GM15510 (cell line): ENCODE data around the gene TBXA2R.

Source experiments
- POLR2A ChIP-seq: IDR thresholded peaks from 3 replicates; pipeline ENCODE4 v1.6.1; 2011; ENCODE audit warnings: borderline replicate concordance; ENCODE audit not compliant: insufficient read length; ENCODE audit errors: extremely low read depth

Gene TBXA2R

DNA sequence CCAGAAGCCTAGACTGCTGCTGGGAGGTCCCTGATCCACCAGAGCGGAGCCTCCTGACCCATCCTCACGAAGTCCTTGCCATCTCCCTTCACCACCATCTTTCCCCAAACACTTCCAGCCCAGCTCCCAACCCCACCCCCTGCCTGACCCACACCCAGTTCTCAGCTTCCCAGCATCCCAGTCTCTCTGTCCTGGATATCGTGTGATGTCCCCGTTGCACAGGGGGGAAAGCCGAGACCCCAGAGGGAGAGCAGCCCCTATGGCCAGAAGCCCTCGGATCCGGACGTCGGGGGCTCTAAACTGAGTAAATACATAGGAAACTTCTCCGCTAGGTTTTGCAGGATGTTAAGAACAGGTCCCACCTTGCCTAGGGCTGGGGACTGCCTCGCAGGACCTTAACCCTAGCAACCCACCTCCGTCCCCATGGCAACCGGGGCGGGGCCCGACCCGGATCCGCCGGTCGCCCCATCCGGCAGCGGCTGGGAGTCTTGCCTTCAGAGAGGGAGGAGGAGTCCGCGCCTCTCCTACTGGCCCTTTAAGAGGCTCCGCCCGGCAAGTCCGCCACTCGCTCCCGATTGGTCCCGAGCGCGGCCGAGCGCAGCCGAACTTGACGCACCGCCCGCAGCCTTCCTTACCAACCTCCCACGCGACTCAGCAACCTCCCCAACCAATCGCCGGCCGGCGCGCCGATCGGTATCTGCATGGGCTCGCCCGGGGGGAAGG is 34.4 kb downstream of the TBXA2R start:
- TF ChIP-seq POLR2A, result no peak

- no peak for TF ChIP-seq POLR2A
These were observed 36.1 kb downstream of the TBXA2R start for GRCh38 chr19:3570606-3571011.

DNA sequence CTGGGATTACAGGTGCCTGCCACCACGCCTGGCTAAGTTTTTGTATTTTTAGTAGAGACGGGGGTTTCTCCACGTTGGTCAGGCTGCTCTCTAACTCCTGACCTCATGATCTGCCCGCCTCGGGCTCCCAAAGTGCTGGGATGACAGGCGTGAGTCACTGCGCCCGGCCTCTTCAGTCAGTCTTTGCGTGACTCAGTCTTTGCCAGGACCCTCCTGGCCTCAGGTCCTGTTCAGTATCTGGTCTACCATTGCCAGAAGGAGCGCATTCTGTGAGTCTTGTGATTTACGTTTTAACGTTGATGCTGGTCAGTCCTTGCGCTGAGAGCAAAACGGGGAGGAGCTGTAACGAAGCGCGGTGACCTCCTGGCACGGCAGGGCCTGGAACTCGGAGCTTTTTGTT is 41.5 kb downstream of the TBXA2R start:
- TF ChIP-seq POLR2A, result no peak

DNA sequence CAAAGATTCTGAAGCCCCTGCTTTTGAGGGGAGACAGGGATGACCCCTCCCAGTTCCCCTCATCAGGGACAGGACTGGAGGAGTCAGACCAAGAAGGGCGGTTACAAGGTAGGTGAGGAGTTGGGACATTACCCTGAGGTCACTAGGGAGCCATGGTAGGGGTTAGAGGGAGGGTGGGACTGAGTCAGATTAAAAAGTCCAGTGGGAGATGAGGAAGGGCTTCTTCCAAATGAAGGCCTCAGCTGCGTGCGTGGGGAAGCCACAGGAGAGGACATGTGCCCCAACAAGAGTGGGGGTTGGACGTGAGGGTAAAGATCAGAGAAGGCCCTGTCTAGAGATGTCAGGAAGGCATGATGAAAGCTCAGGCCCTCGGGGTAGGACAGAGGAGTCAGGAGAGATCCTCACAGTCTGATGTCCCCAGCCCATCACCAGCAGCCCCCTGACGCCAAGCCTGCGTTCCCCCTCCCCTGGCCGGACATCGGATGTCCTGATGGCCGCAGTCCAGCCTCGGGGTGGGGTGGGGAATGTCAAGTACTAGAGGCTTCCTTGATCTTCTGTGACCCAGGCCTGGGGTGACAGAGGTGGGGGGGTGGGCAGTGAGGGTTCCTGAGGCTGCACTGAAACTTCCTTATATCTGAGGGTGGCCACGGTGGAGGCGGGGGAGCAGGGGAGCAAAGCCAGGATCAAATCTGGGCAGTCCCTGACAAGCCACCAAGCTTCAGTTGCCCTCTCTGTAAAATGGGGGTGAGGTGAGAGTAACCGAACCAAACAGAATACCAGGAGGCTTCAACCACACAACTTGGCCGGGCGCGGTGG is 42.8 kb downstream of the TBXA2R start:
- no peak for TF ChIP-seq POLR2A

DNA sequence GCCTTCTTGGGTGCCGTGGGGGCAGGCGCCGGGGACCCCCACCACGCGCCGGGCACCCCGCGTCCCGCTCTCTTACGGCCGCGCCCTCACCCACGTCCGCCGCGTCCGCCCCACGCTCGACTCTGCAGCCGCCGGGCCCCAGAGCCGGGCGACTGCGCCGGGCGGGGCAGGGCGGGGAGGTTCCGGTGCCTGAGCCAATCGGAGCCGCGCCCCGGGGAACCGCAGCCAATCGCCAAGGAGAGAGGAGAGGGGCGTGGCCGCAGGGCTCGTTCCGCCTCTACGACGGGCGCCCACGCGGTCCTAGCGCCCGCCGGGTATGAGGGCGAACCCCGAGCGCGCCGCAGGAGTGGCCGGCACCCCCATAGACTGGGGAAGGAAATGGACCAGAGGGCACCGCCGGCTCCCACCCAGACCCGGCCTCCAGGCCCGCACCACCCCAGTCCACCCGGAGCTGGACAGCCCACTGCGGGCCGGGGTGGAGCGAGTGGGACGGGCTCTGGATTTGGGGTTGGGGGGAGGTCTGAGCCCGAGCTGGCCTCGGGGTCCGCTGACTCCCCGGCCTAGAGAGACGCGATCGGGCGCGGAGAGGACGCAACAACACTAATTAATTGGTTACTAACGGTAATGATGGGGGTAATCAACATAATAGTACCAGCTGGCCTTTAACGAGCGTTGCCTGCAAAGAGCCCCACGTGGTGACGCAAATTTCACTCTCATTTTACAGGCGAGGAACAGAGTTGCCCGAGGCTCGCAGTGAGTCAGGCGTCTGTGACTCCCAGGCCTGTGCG is 49.0 kb downstream of the TBXA2R start, which contains the start of gene MFSD12:
Gene MFSD12 (minus strand): TSS at position 126 of the 788 bp plus-strand sequence. CDS start 183 bp downstream, outside the sequence.
- TF ChIP-seq POLR2A, result peak; percentile 87

- no peak for TF ChIP-seq POLR2A
These were observed 49.7 kb downstream of the TBXA2R start for GRCh38 chr19:3556978-3557460.

- TF ChIP-seq POLR2A, result no peak
These were observed 50.2 kb downstream of the TBXA2R start for GRCh38 chr19:3556423-3556977.

DNA sequence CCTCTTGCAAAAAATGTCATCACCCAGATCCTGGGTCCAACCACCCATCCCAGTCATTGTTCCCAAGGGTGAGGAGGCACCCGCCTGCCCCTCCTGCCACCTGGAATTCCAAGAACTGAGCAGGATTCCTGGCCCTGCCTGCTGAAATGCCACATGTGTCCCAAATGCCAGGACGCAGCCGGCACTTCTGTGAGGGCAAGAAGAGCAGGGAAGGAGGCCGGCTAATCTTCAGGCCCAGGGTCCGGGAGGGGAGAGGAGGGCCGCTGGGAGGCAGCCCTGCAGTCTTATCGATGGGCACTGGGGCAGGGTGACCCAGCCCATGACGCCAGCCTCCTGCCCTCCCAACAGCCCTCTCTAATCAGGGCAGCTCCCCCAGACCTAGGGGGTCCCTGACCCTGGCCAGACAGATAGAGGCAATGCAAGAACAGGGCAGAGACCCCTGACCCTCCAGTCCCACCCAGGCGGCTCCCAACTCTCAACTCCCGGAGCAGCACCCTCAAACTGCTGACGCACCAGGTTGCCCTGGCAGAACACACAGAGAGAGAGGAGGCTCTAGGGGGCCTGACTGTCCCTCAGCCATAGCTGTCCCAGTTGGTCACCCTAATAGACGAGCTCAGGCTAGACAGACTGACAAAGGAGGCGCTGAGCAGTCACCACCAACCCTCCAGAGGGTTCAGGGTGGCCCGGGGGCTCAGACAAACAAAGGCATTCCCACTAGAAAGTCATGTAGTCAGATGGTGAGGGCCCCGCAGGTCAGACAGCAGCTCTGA is 50.8 kb downstream of the TBXA2R start:
- no peak for TF ChIP-seq POLR2A

- no peak for TF ChIP-seq POLR2A
These were observed 52.2 kb downstream of the TBXA2R start for GRCh38 chr19:3554254-3555083.

GRCh38 chr19:3551792-3552095 is 54.9 kb downstream of the TBXA2R start:
- TF ChIP-seq POLR2A, result no peak

DNA sequence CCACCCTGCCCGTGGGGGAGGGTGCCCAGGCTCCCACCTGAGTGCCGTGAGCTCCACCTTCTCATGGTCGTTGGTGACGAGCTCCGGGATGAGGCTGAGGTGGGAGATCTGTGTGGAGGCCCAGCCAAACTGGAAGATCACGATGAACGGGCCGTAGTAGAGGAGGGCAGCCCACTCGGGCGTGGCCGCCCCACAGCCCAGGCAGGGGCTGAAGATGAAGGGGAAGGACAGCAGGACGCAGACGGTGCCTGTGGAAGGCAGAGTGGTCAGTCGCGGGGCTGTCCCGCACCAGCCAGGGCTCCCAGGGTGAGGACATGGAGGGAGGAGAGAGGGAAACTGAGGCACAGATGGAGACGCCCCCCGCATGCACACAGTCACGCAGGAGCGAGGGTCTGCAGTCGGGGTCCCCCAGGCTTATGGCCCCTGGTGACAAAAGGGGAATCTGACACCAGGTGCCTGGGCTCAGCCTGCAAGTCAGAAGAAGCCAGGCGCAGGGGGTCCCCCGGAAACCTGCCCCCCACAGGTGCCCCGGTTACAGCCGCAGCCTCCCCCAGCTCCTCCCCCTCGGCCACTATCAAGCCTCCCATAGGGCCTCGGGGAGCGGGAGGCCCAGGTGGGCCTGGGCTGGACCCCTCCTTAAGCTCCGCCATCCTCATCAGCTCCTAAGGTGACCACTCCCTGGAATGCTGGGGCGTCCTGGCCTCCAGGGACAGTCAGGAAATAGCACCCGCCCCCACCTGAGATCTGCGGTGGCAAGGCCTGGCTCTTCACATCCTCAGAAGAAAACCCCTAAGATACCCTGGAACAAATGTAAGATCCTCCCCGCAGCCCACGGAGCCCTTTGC is 55.5 kb downstream of the TBXA2R start:
- no peak for TF ChIP-seq POLR2A

DNA sequence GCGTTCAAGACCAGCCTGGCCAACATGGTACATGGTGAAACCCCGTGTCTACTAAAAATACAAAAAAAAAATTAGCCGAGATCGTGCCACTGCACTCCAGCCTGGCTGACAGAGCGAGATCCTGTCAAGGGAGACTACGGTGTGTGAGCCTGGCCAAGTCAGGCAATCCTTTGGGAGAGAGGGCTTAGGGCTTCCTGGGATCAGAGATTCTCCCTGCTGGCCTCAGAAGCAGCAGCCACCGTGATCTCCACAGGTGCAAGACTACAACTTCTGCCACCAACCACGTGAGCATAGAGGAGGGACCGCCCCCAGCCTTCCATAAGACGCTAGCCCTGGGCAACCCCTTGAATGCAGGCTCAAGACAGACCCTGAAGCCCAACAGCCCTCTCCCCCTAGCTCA is 56.9 kb downstream of the TBXA2R start:
- TF ChIP-seq POLR2A, result no peak
